Psoas muscle (tissue), 8 donors: ENCODE results near the gene LIPG. TPM values are rescaled to one million over a fixed set of nuclear protein-coding genes. Genes with fewer than 3 reads are reported as not detected.
A peak's percentile ranks its signal among the peaks of the same experiment; 100 is the strongest.

Experiments used
- ATAC-seq, 4 donors: fragments of 200-7000 bp; cut with Tn5 transposase; one replicate each; pipeline ENCODE4 v1.9.1; 2020; ENCODE audit warnings: moderate library complexity in 3 of 4, mild to moderate bottlenecking in 2 of 4
- DNase-seq, 2 donors: peaks; one replicate each; pipeline ENCODE4 v3.0.0-alpha.2; 2020
- H3K27ac ChIP-seq: fragments of 200-600 bp; one replicate; pipeline ENCODE4 v1.8.0; 2022
- H3K27me3 ChIP-seq, 3 donors: fragments of 200-600 bp in 1 of 3; one replicate each; pipeline versions ENCODE4 v1.6.1 to v1.8.0; 2013 to 2022; ENCODE audit warnings: low read length in 2 of 3, mild to moderate bottlenecking in 2 of 3, moderate library complexity in 1 of 3; ENCODE audit not compliant: insufficient read depth in 3 of 3
- H3K36me3 ChIP-seq, 2 donors: fragments of 200-600 bp in 1 of 2; one replicate each; pipeline versions ENCODE4 v1.6.1 to v1.8.0; 2013 to 2022; ENCODE audit warnings: low read depth in 1 of 2, mild to moderate bottlenecking in 1 of 2, moderate library complexity in 1 of 2; ENCODE audit not compliant: insufficient read depth in 1 of 2
- H3K4me1 ChIP-seq: fragments of 200-600 bp; one replicate; pipeline ENCODE4 v1.8.0; 2022
- H3K4me3 ChIP-seq: fragments of 200-600 bp; one replicate; pipeline ENCODE4 v1.8.0; 2022; ENCODE audit warnings: mild to moderate bottlenecking
- H3K9me3 ChIP-seq: fragments of 200-600 bp; one replicate; pipeline ENCODE4 v1.8.0; 2022
- WGBS, 3 donors: extraction: QIAGEN DNeasy Blood & Tissue Kit; methylation state at CpG; one replicate each; pipeline versions ENCODE4 v1.1.6 to v1.1.7; 2013; 5-methylcytosine and 5-hydroxymethylcytosine counted together
- intact Hi-C, 2 donors: fragments of 100-400 bp; cut with DNase I; formaldehyde crosslinking; loops; one replicate each; pipeline versions ENCODE4 v1.11.0 to v1.14.2; 2022
- polyA plus RNA-seq, 3 donors: library from polyadenylated mRNA; stranded (reverse); fragments of 200-250 nt; gene quantifications; one replicate each; pipeline ENCODE4 v1.2.3, GENCODE V29; 2013
- total RNA-seq, 4 donors: library from RNA; stranded (reverse); fragmentation: NEBNext Ultra II Directional in 2 of 4; extraction: Animal tissue kit (Norgen Biotek cat#: 25700) in 2 of 4; gene quantifications; one replicate each; pipeline versions ENCODE4 v1.2.1 to v1.2.4, GENCODE V29; 2021 to 2023
- TF ChIP-seq, protein P1 (sequence below): fragments of 200-600 bp; IDR thresholded peaks from one replicate; pipeline ENCODE4 v1.8.0; 2022; ENCODE audit warnings: antibody characterized with exemption
- donor health status: healthy with polysubstance abuse.
- donor health status: DM: no; HTN: no; CAD: no; lungs with moderate emphysema.
- donor health status: Bipolar disorder and iron deficiency.
- donor health status: healthy.
- donor health status: DM: yes; HTN: yes; CAD: no.
- donor health status: DM: no; HTN: no; CAD: no.
- donor health status: DM: no; HTN: no; CAD: no.
- donor health status: DM: yes; HTN: yes; CAD: no.

Gene LIPG
- total and polyA plus RNA-seq, 7 donors, result 0.62 to 19.1 (median 2.2) TPM

DNA sequence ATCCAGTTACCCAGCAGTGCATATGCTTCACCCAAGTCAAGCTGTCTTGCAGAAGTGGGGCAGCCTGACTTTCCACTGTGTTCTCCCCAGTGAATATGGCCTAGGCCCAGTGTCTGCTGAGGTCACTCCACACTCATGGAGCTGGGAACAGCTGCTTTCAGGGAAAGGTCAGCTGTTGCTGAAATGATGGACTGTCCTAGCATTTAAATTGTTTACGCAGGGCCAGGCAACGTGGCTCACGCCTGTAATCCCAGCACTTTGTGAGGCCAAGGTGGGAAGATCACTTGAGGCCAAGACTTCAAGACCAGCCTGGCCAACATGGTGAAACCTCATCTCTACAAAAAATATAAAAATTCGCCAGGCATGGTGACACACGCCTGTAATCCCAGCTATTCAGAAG is 86.5 kb downstream of the LIPG start:
- ATAC-seq (peak; percentile 87 to 91 (median 90)), DNase-seq (peak; percentile 63 to 69)
- WGBS, 3 donors, result 22 to 47% (median 35%) methylated on average over 5 of the region's 5 CpGs
- TF ChIP-seq, protein P1, sequence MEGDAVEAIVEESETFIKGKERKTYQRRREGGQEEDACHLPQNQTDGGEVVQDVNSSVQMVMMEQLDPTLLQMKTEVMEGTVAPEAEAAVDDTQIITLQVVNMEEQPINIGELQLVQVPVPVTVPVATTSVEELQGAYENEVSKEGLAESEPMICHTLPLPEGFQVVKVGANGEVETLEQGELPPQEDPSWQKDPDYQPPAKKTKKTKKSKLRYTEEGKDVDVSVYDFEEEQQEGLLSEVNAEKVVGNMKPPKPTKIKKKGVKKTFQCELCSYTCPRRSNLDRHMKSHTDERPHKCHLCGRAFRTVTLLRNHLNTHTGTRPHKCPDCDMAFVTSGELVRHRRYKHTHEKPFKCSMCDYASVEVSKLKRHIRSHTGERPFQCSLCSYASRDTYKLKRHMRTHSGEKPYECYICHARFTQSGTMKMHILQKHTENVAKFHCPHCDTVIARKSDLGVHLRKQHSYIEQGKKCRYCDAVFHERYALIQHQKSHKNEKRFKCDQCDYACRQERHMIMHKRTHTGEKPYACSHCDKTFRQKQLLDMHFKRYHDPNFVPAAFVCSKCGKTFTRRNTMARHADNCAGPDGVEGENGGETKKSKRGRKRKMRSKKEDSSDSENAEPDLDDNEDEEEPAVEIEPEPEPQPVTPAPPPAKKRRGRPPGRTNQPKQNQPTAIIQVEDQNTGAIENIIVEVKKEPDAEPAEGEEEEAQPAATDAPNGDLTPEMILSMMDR, result no peak
- Histone ChIP-seq H3K4me1 (peaks cover 4% of the 10 kb centered on the region), H3K9me3 (no peaks in the 10 kb centered on the region), H3K4me3 (no peak overlapping the region), H3K27me3 (no peaks in the 10 kb centered on the region), H3K36me3 (no peaks in the 10 kb centered on the region), H3K27ac (peak overlapping the region; percentile 71)
- intact Hi-C loops, result no loop called here

Other genes starting within 250 kb of the LIPG start
- 10 to 100 TPM; 59.6 to 79.2 (median 75.1) TPM for gene DYM, start 101.4 kb upstream of the LIPG start, total RNA-seq
- 10 to 100 TPM; 24.1 to 71.0 (median 28.9) TPM for gene DYM, start 101.4 kb upstream of the LIPG start, polyA plus RNA-seq
- gene C18orf32, start 74.8 kb upstream of the LIPG start, total RNA-seq, result 10 to 100 TPM; 25.7 to 39.6 (median 27.4) TPM
- gene C18orf32, start 74.8 kb upstream of the LIPG start, polyA plus RNA-seq, result 10 to 100 TPM; 42.9 to 75.9 (median 64.3) TPM
- gene RPL17, start 69.6 kb upstream of the LIPG start, total RNA-seq, result 100 to 1,000 TPM; 568 to 785 (median 731) TPM
- 1,000 to 10,000 TPM; 1,219 to 2,835 (median 1,252) TPM for gene RPL17, start 69.6 kb upstream of the LIPG start, polyA plus RNA-seq